Endothelial cell of umbilical vein (primary cell): Measurements from ENCODE around the gene EPS8L2. TPM values are rescaled to one million over a fixed set of nuclear protein-coding genes. Genes with fewer than 3 reads are reported as not detected.

ENCODE experiments used
- BruUV-seq: library from RNA; stranded (reverse); fragments of 400-500 nt; replicated peaks from 2 replicates; lab custom pipeline; 2021; lab: Mats Ljungman, UMichigan
- CTCF ChIA-PET: fragments of 300-600, 350-600 bp; sonication (Branson Sonifier 250); formaldehyde crosslinking; loops from one replicate; lab custom pipeline; 2021; ENCODE audit warnings: antibody characterized with exemption, inconsistent platforms; lab: Charles Lee
- POLR2A ChIA-PET: fragments of 300-600, 350-600 bp; sonication (Branson Sonifier 250); formaldehyde crosslinking; loops from one replicate; lab custom pipeline; 2021; ENCODE audit warnings: antibody characterized with exemption, inconsistent platforms; lab: Charles Lee
- DNase-seq: peaks from one replicate; pipeline ENCODE4 v3.0.0-alpha.2; 2011; ENCODE audit warnings: low read depth, low spot score
- FAIRE-seq: peaks from 2 replicates; lab custom pipeline; 2011; peaks lifted over from hg19 to GRCh38; lab: Jason Lieb, UNC
- H2AFZ ChIP-seq: 2 replicates; pipeline ENCODE4 v1.6.0; 2012; ENCODE audit warnings: low read depth, low read length, control low read depth, inconsistent platforms
- H3K27ac ChIP-seq: 2 replicates; pipeline ENCODE4 v1.5.1; 2011; ENCODE audit warnings: low read depth, mild to moderate bottlenecking, control low read depth, low read length, moderate library complexity; ENCODE audit not compliant: insufficient read depth
- H3K27me3 ChIP-seq, 2 experiments: 2 replicates each; pipeline versions ENCODE4 v1.6.0 to v1.6.1; 2011; ENCODE audit warnings: low read length in 2 of 2, mixed read lengths in 1 of 2; ENCODE audit not compliant: control insufficient read depth in 2 of 2, insufficient read depth in 2 of 2
- H3K36me3 ChIP-seq, 2 experiments: 2 replicates in 1 of 2; 3 replicates in 1 of 2; pipeline ENCODE4 v1.5.1; 2011; ENCODE audit warnings: low read length in 2 of 2, mild to moderate bottlenecking in 1 of 2, moderate library complexity in 1 of 2; ENCODE audit not compliant: control insufficient read depth in 2 of 2, insufficient read depth in 2 of 2; ENCODE audit errors: extremely low read depth in 1 of 2
- H3K4me1 ChIP-seq: 3 replicates; pipeline ENCODE4 v1.5.1; 2011; ENCODE audit warnings: mild to moderate bottlenecking, low read length; ENCODE audit not compliant: control insufficient read depth, insufficient read depth; ENCODE audit errors: extremely low read depth
- H3K4me2 ChIP-seq: 2 replicates; pipeline ENCODE4 v1.6.1; 2011; ENCODE audit warnings: low read length, control low read depth, mixed read lengths; ENCODE audit not compliant: insufficient read depth
- H3K4me3 ChIP-seq, 3 experiments: fragments of 200-600 bp in 1 of 3; sonication (generic), shearing (Covaris generic) in 1 of 3; replicated peaks in 1 of 3; 2 replicates each; pipeline ENCODE4 v1.5.1; 2011 to 2016; ENCODE audit warnings: control low read depth in 3 of 3, low read length in 3 of 3, mild to moderate bottlenecking in 2 of 3, inconsistent platforms in 1 of 3, low read depth in 1 of 3, moderate library complexity in 1 of 3; ENCODE audit not compliant: insufficient read depth in 1 of 3
- H3K79me2 ChIP-seq: 2 replicates; pipeline ENCODE4 v1.6.0; 2012; ENCODE audit warnings: low read length, inconsistent platforms; ENCODE audit not compliant: control insufficient read depth, insufficient read depth
- H3K9ac ChIP-seq: replicated peaks from 2 replicates; pipeline ENCODE3; 2011; ENCODE audit warnings: low read length, control low read depth; ENCODE audit not compliant: insufficient read depth; ENCODE audit errors: extremely low read depth
- H3K9me1 ChIP-seq: replicated peaks from 3 replicates; pipeline ENCODE4 v1.6.0; 2011; ENCODE audit warnings: mild to moderate bottlenecking, low read length; ENCODE audit not compliant: control insufficient read depth, insufficient read depth; ENCODE audit errors: extremely low read depth
- H3K9me3 ChIP-seq: replicated peaks from 2 replicates; pipeline ENCODE4 v1.5.1; 2012; ENCODE audit warnings: low read length, inconsistent platforms; ENCODE audit not compliant: control insufficient read depth, insufficient read depth
- H4K20me1 ChIP-seq: replicated peaks from 2 replicates; pipeline ENCODE3; 2011; ENCODE audit warnings: mild to moderate bottlenecking, low read length; ENCODE audit not compliant: control insufficient read depth, insufficient read depth; ENCODE audit errors: extremely low read depth
- CTCF ChIP-seq, 2 donors: IDR thresholded peaks; 1 replicate in 1 of 2; 2 replicates in 1 of 2; pipeline ENCODE4 v1.5.1; 2011; ENCODE audit warnings: low read length in 2 of 2, mild to moderate bottlenecking in 2 of 2, moderate library complexity in 2 of 2, control low read depth in 1 of 2, inconsistent platforms in 1 of 2, low read depth in 1 of 2; ENCODE audit not compliant: insufficient read depth in 1 of 2; ENCODE audit errors: extremely low read depth in 1 of 2
- EZH2 ChIP-seq: IDR thresholded peaks from 2 replicates; pipeline ENCODE4 v1.6.1; 2012; ENCODE audit warnings: borderline replicate concordance, low read depth, mild to moderate bottlenecking, moderate library complexity, low read length, inconsistent platforms; ENCODE audit not compliant: severe bottlenecking
- FOS ChIP-seq: IDR thresholded peaks from 2 replicates; pipeline ENCODE4 v1.6.1; 2011; ENCODE audit warnings: mild to moderate bottlenecking, low read length, moderate library complexity, borderline replicate concordance; ENCODE audit not compliant: insufficient read depth
- GATA2 ChIP-seq: IDR thresholded peaks from 2 replicates; pipeline ENCODE4 v1.7.0; 2011; ENCODE audit warnings: low read depth, mild to moderate bottlenecking, moderate library complexity, mixed read lengths, low read length; ENCODE audit not compliant: insufficient read length, insufficient read depth
- POLR2A ChIP-seq: IDR thresholded peaks from 2 replicates; pipeline ENCODE4 v1.6.1; 2012; ENCODE audit warnings: low read depth, mild to moderate bottlenecking, control low read depth, low read length
- dilution Hi-C: fragments of 300-500 bp; cut with MboI; formaldehyde crosslinking; loops from one replicate; pipeline ENCODE4 v1.15.0; 2019; ENCODE audit warnings: low sequenced_read_pairs; ENCODE audit not compliant: extremely low pct_ligation_motif_present
- intact Hi-C: fragments of 100-400 bp; cut with micrococcal nuclease; formaldehyde crosslinking; loops from one replicate; pipeline ENCODE4 v1.10.0; 2022
- polyA plus RNA-seq, 4 experiments: library from polyadenylated mRNA; depleted of rRNA in 3 of 4; stranded (reverse) in 3 of 4; unstranded in 1 of 4; fragments of >200 nt; gene quantifications; 2 replicates each; pipeline versions ENCODE4 v1.2.1 to v1.2.3, GENCODE V29; 2011 to 2012; ENCODE audit warnings: missing spikeins in 1 of 4
- total RNA-seq: library from RNA; stranded (reverse); gene quantifications from 2 replicates; pipeline ENCODE4 v1.2.3, GENCODE V29; 2021

EPS8L2 gene
- total and polyA plus RNA-seq, 2 donors (not counting 3 experiments of a cell fraction or from before 2014, with no cell fraction given) = 5.2 to 12.5 TPM

- peaks cover 2 to 32% of the 10 kb centered on the region in 2 experiments for H3K36me3 ChIP-seq
- no peak overlapping the region for H3K27ac ChIP-seq
- no peak overlapping the region for H3K4me3 ChIP-seq
- no peak overlapping the region for H3K4me2 ChIP-seq
- CTCF ChIA-PET = interaction anchor here (0.9 to 1.1 kb wide), 3 partner anchors 20 to 67 kb away, joined by 3 read pairs; no protein-coding TSS in a partner anchor
- TF ChIP-seq FOS = no peak
- TF ChIP-seq POLR2A = no peak
- no peak for TF ChIP-seq GATA2
- no peak for TF ChIP-seq EZH2
- H4K20me1 ChIP-seq = no peaks in the 10 kb centered on the region
- no peak overlapping the region for H3K9ac ChIP-seq
- H3K4me1 ChIP-seq = no peaks in the 10 kb centered on the region
- dilution Hi-C loops (no loop called here), intact Hi-C loops (no loop called here)
- no peaks in the 10 kb centered on the region for H3K27me3 ChIP-seq
- no peaks in the 10 kb centered on the region for H3K79me2 ChIP-seq
- no TSS peak for BruUV-seq
- H2AFZ ChIP-seq = no peak overlapping the region
- FAIRE-seq (no peak), DNase-seq (no peak)
- no peaks in the 10 kb centered on the region for H3K9me3 ChIP-seq
- POLR2A ChIA-PET = no interaction called here
- H3K9me1 ChIP-seq = no peaks in the 10 kb centered on the region
These were observed 45.2 kb upstream of the EPS8L2 start for GRCh38 chr11:660681-661444.

- CTCF ChIA-PET = interaction anchor here (0.6 to 1.4 kb wide), 7 partner anchors 11 to 66 kb away, joined by 3 to 10 read pairs (median 3); no protein-coding TSS in a partner anchor
- Histone ChIP-seq H3K9ac (no peak overlapping the region), H3K4me3 (no peak overlapping the region), H3K9me1 (no peaks in the 10 kb centered on the region), H3K36me3 (peaks cover 4 to 26% of the 10 kb centered on the region in 2 experiments), H3K27ac (no peak overlapping the region), H3K4me2 (no peak overlapping the region), H2AFZ (no peak overlapping the region), H3K4me1 (no peaks in the 10 kb centered on the region), H4K20me1 (no peaks in the 10 kb centered on the region), H3K9me3 (no peaks in the 10 kb centered on the region), H3K27me3 (no peaks in the 10 kb centered on the region), H3K79me2 (no peaks in the 10 kb centered on the region)
- peak; percentile 76 to 86 for TF ChIP-seq CTCF (IDR thresholded peaks at IDR 0.05; ENCODE audit: extremely low read depth in 1 of 2, insufficient read depth in 1 of 2, low read depth in 1 of 2, low read length in 2 of 2)
- no peak for TF ChIP-seq EZH2
- intact Hi-C loops = loop anchor here (1.0 kb wide), 2 partner anchors 61 to 66 kb away; no protein-coding TSS in a partner anchor
- no TSS peak for BruUV-seq
- FAIRE-seq = peak; percentile 93
- dilution Hi-C loops = no loop called here
- DNase-seq = peak; percentile 54
- POLR2A ChIA-PET = no interaction called here
These were observed 43.2 kb upstream of the EPS8L2 start for GRCh38 chr11:662689-663274.
